ENCODE results near the gene EPB41L3. TPM values are rescaled to one million over a fixed set of nuclear protein-coding genes. Genes with fewer than 3 reads are reported as not detected.
"Not testable (repeated sequence)": the region's sequence is repeated elsewhere in the genome, so short reads cannot be mapped to it uniquely, and the experiment has no call there.

Gene EPB41L3
- total RNA-seq, 1 donor from 2014 or later = 6.3 TPM

- TF ChIP-seq CTCF (IDR thresholded peaks at IDR 0.05; ENCODE audit: borderline replicate concordance) = no peak
- Histone ChIP-seq H3K4me1 (peaks cover 13% of the 10 kb centered on the region), H3K9me3 (replicated peaks) (no peaks in the 10 kb centered on the region), H3K4me3 (no peak overlapping the region), H3K27me3 (ENCODE audit: low read depth) (peaks cover 3% of the 10 kb centered on the region), H3K27ac (replicated peaks) (peak overlapping the region; percentile 34), H3K36me3 (no peaks in the 10 kb centered on the region)
- intact Hi-C loops (cut with micrococcal nuclease) = no loop called here
- no peak for DNase-seq
Observed at GRCh38 chr18:5515011-5515784, 28.6 kb downstream of the EPB41L3 start.

GRCh38 chr18:5513947-5514346 lies 29.9 kb downstream of the EPB41L3 start:
- peaks cover 13% of the 10 kb centered on the region for H3K4me1 ChIP-seq
- no peak overlapping the region for H3K4me3 ChIP-seq
- H3K36me3 ChIP-seq = no peaks in the 10 kb centered on the region
- H3K27ac ChIP-seq (replicated peaks) = no peak overlapping the region
- H3K27me3 ChIP-seq (ENCODE audit: low read depth) = peaks cover 3% of the 10 kb centered on the region
- no peak for TF ChIP-seq CTCF (IDR thresholded peaks at IDR 0.05; ENCODE audit: borderline replicate concordance)
- H3K9me3 ChIP-seq (replicated peaks) = no peaks in the 10 kb centered on the region
- intact Hi-C loops (cut with micrococcal nuclease) = no loop called here
- no peak for DNase-seq

- Histone ChIP-seq H3K4me1 (peaks cover 13% of the 10 kb centered on the region), H3K4me3 (no peak overlapping the region), H3K36me3 (no peaks in the 10 kb centered on the region), H3K9me3 (replicated peaks) (no peaks in the 10 kb centered on the region), H3K27ac (replicated peaks) (no peak overlapping the region), H3K27me3 (ENCODE audit: low read depth) (peaks cover 3% of the 10 kb centered on the region)
- no peak for TF ChIP-seq CTCF (IDR thresholded peaks at IDR 0.05; ENCODE audit: borderline replicate concordance)
- DNase-seq = no peak
- intact Hi-C loops (cut with micrococcal nuclease) = no loop called here
Observed at GRCh38 chr18:5512176-5512575, 31.6 kb downstream of the EPB41L3 start.

GRCh38 chr18:5511541-5511940 lies 32.3 kb downstream of the EPB41L3 start:
- H3K4me3 ChIP-seq; H3K36me3 ChIP-seq; DNase-seq; H3K27me3 ChIP-seq (ENCODE audit: low read depth); H3K9me3 ChIP-seq (replicated peaks); intact Hi-C loops (cut with micrococcal nuclease); H3K27ac ChIP-seq (replicated peaks): not testable (repeated sequence)
- peaks cover 13% of the 10 kb centered on the region for H3K4me1 ChIP-seq

- no peak for DNase-seq
- peaks cover 7% of the 10 kb centered on the region for H3K4me1 ChIP-seq
- H3K27me3 ChIP-seq (ENCODE audit: low read depth) = no peaks in the 10 kb centered on the region
- TF ChIP-seq CTCF (IDR thresholded peaks at IDR 0.05; ENCODE audit: borderline replicate concordance) = no peak
- no peaks in the 10 kb centered on the region for H3K36me3 ChIP-seq
- intact Hi-C loops (cut with micrococcal nuclease) = no loop called here
- H3K4me3 ChIP-seq = no peak overlapping the region
- H3K27ac ChIP-seq (replicated peaks) = no peak overlapping the region
- no peaks in the 10 kb centered on the region for H3K9me3 ChIP-seq (replicated peaks)
Observed at GRCh38 chr18:5510135-5510846, 33.5 kb downstream of the EPB41L3 start.

GRCh38 chr18:5508821-5509220 lies 35.0 kb downstream of the EPB41L3 start:
- Histone ChIP-seq H3K4me1 (no peaks in the 10 kb centered on the region), H3K9me3 (replicated peaks) (no peaks in the 10 kb centered on the region), H3K36me3 (no peaks in the 10 kb centered on the region), H3K27me3 (ENCODE audit: low read depth) (no peaks in the 10 kb centered on the region), H3K4me3 (no peak overlapping the region), H3K27ac (replicated peaks) (no peak overlapping the region)
- TF ChIP-seq CTCF (IDR thresholded peaks at IDR 0.05; ENCODE audit: borderline replicate concordance) = no peak
- intact Hi-C loops (cut with micrococcal nuclease) = no loop called here
- DNase-seq = no peak

Data from left ventricle myocardium inferior (tissue), 1 donor.